HG02588 (cell line): ENCODE results near the gene CECR2.

Experiments
- ATAC-seq: cut with Tn5 transposase; IDR thresholded peaks from one replicate; pipeline ENCODE4 v1.9.1; 2021; ENCODE audit warnings: mild to moderate bottlenecking, moderate library complexity; ENCODE audit not compliant: unreplicated experiment

Gene CECR2

DNA sequence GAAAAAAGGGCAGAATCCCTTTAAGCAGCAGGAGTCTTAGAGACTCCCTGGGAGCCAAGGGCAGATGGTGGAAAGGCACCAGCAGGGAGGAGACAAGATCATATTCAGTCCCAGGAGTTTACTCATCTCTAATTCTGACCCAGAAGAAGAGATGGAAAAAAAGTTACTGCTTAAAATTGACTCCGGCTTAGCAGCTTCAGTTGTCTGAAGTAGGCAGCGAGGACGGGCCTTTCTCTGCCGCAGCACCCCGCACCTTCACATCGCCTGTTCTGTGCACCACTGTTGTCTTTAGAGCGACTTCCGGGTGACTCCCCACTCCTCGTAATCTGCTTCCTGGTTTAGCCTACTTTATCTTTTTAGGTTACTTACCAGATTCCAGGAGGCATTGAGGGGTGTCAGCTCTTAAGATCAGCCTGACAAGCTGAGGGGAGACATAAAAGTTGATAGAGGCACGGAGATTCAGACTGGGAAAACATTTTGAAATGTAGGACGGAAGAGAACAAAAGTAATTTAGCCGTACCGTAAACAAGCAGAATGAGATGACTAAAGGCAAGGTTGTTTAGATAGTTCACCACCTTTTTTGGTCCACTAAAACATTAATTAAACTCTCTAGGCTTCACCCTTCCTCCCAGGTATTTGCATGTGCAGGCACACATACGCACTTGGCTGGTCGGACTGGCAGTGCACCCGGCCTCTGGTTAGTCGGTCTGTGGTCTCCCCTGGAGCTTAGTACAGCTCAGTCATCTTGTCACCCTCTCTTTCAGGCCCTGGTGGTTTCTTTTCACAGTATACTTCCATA is 74.3 kb downstream of the CECR2 start:
- no peak for ATAC-seq

- ATAC-seq, result no peak
Measured at GRCh38 chr22:17444204-17444504, 74.9 kb downstream of the CECR2 start.

DNA sequence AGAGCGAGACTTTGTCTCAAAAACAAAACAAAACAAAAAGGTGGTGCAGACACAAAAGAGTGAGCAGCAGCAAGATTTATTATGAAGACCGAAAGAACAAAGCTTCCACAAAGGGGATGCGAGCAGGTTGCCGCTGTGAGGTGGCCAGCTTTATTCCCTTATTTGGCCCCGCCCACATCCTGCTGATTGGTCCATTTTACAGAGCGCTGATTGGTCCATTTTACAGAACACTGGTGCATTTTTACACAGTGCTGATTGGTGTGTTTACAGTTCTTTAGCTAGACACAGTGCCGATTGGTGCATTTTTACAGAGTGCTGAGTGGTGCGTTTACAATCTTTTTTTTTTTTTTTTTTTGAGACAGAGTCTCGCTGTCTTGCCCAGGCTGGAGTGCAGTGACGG is 77.4 kb downstream of the CECR2 start:
- no peak for ATAC-seq

- ATAC-seq, result no peak
Measured at GRCh38 chr22:17451316-17451715, 82.1 kb downstream of the CECR2 start.

- no peak for ATAC-seq
Measured at GRCh38 chr22:17460895-17461294, 91.6 kb downstream of the CECR2 start.

GRCh38 chr22:17470880-17471500 is 101.7 kb downstream of the CECR2 start:
- ATAC-seq, result no peak

GRCh38 chr22:17471886-17472535 is 102.8 kb downstream of the CECR2 start:
- no peak for ATAC-seq

DNA sequence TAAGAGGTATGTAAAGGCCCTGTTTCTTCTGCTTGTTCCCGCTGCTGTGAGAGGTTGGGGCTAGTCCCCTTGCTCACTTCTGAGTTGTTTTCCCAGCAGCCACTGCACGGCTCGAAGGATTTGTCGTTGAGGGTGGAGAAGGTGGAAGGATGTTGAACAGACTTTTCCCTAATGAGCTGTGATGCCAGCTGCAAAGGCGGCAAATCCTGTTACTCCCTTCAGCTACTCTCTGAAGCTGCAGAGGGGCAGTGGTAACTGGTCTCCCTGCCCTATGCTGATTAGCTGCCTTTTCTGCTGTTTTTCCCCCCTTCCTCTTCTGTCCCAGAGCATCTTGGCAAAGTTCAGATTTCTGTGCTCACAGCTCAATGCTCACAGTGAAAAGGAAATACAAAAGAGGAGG is 103.7 kb downstream of the CECR2 start:
- ATAC-seq, result no peak

DNA sequence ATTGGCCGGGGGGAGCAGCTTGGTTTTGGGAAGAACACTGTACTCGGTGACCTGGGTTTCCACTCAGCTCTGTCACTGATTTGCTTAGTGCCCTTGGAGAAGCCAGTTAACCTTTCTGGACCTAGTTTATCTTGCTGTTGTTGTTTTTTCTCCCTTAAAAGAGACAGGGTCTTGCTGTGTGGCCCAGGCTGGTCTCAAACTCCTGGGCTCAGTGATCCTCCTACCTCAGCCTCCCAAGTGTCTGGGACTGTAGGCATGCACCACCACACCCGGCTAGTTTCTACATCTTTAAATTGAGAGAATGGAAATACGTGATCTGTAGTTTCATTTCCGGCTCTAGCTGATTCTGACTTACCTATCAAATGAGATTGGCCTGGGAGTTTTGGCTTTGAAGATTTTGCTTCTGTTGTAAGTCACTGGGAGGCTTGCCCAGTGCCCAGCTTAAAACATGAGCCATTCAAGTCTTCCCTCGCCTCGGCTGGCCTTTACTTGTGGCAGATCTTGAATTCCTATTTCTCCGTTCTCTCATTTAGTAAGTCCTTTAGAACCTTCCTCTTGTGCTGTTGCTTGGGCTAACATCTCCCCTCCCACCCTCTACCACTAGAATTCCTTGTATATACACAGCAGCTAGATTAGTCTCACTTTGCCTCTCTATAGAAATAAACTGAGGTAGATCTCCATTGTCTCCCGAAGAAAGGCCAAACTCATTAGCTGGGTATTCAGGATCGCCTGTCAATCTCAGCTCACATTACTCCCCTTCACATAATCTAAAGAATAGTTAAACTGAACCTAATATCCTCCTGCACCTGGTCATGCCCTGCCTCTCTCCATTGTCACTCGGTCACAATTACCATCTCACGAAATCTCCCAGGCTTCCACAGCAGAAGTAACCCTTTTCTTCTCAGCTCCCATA is 106.3 kb downstream of the CECR2 start:
- no peak for ATAC-seq

DNA sequence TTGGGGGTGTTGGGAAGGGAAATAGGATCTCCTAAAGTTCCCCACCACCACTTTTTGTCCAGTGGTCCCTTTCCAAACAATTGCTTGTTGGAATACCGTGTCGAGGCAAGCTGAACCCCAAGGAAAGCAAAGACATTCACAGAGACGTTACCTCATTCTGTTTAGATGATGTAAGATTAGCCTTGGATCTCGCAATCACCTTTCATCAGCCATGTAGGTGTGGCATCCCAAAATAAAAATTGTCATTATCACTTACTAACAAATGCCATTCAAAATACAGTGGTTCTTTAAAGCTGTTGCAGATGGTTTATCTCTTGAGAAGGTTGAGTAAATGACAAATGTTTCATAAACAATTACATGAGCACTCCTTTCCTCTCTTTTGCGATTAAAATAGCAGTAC is 107.6 kb downstream of the CECR2 start:
- ATAC-seq, result no peak

DNA sequence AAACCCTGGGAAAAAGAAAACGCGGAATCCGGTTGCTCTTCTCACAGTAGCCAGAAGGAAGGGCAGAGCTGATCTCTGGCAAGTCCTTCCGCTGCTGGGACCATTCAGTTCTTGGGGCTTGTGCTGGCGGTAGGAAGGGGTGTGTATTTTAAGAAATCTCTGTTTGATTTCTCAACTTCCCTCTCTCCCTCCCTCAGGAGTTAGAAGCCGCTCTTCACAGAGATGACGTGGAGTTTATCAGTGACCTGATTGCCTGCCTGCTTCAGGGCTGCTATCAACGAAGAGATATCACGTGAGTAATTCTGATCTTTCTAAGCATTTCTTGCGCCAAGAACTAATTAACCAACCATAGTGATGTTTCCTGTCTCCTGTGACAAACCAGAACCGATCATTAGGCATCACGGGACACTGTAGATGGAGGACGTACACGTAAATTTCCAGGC is 108.2 kb downstream of the CECR2 start:
- ATAC-seq, result no peak

GRCh38 chr22:17479135-17479534 is 109.9 kb downstream of the CECR2 start:
- no peak for ATAC-seq

GRCh38 chr22:17481424-17481823 is 112.2 kb downstream of the CECR2 start:
- no peak for ATAC-seq

- no peak for ATAC-seq
Measured at GRCh38 chr22:17483688-17484372, 114.6 kb downstream of the CECR2 start.

DNA sequence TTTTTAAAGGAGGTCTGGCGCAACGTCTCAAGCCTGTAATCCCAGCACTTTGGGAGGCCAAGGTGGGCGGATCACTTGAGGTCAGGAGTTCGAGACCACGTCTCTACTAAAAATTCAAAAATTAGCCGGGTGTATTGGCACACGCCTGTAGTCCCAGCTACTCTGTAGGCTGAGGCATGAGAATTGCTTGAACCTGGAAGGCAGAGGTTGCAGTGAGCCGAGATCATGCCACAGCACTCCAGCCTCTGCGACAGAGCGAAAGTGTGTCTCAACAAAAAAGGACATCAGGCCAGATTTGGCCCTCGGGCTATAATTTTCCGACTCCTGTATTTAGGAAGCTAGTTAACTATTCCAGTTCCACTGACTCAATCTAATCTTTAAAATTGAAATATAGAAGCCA is 115.3 kb downstream of the CECR2 start:
- ATAC-seq, result no peak

GRCh38 chr22:17486313-17486712 is 117.1 kb downstream of the CECR2 start:
- no peak for ATAC-seq

DNA sequence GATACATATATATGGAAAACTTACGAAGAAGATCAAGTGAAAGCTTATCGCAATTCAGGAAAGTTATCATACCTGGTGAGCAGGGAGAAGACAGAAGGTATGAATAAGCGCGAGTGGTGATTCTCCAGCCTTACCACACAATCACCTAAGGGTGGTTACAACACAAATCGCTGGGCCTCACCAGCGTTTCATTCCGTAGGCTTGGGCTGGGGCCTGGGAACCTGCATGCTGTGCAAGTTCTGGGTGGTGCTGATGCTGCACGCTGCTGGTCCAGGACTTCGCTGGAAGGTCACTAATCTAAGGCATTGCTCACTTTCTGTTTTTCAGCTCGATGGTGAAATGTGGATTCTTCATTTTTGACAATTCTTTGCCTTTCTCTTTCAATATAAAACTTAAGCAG is 117.5 kb downstream of the CECR2 start:
- ATAC-seq, result no peak

DNA sequence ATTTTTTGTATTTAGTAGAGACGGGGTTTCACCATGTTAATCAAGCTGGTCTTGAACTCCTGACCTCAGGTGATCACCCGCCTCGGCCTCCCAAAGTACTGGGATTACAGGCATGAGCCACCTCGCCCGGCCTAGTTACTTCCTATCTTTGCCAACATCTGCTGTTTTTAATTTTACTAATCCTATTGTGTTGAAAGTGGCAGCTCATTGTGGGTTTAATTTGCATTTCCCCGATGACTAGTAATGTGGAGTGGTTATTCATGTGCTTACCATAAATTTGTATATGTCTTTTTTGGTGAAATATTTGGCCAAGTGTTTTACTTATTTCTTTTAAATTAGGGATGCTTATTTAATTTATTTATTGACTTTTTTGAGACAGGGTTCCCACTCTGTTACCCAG is 119.8 kb downstream of the CECR2 start:
- no peak for ATAC-seq

GRCh38 chr22:17491090-17491640 is 121.9 kb downstream of the CECR2 start:
- ATAC-seq, result no peak

- ATAC-seq, result no peak
Measured at GRCh38 chr22:17492247-17492646, 123.0 kb downstream of the CECR2 start.
